ENCODE data around the gene HNRNPAB.
"Not testable (repeated sequence)": the region's sequence is repeated elsewhere in the genome, so short reads cannot be mapped to it uniquely, and the experiment has no call there.

HNRNPAB gene

DNA sequence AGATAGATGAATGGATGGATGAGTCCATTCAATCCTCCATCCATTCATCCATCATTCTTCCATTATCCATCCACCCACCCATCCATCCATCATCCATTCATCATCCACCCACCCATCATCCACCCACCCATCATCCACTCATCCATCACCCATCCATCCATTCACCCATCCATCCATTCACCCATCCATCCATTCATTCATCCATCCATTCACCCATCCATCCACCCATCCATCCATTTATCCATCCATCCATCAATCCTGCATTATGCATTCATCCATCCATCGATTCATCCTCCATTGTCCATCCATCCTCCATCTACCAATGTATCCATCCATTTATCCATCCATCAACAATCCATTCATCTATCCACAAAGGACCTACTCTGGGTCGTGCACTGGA is 41.1 kb downstream of the HNRNPAB start:
- DNase-seq (ENCODE audit: low spot score) = no peak

DNA sequence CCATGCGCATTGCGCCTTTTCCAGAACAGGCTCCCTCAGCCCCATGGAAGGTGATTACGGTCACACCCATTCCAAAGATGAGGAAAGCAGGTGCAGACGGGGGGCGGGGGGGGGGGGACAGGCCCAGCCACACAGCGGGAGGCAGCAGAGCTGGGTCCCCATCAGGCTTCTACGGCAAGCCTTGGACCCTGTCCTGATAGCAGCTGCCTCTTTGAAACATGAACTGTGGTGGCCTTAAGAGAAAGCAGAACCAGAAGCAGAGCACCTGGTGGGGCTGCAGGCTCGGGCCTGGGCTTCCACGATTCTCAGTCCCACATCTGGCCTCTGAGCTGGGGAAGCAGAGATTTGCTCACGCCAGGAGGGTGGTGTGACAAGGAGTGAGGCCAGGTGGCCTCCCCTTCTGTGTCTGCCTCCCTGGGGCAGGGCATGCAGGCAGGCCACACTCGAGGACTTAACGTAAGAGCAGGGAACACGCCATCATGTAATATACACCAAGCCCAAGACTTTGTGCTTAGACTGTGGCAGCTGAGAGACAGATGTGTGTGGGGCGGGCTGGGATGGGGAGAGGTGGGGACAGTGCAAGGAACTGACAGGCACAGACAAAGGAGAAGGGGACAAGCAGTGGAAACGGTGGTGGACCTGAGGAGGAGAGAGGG is 42.4 kb downstream of the HNRNPAB start:
- DNase-seq (ENCODE audit: low spot score) = no peak

DNA sequence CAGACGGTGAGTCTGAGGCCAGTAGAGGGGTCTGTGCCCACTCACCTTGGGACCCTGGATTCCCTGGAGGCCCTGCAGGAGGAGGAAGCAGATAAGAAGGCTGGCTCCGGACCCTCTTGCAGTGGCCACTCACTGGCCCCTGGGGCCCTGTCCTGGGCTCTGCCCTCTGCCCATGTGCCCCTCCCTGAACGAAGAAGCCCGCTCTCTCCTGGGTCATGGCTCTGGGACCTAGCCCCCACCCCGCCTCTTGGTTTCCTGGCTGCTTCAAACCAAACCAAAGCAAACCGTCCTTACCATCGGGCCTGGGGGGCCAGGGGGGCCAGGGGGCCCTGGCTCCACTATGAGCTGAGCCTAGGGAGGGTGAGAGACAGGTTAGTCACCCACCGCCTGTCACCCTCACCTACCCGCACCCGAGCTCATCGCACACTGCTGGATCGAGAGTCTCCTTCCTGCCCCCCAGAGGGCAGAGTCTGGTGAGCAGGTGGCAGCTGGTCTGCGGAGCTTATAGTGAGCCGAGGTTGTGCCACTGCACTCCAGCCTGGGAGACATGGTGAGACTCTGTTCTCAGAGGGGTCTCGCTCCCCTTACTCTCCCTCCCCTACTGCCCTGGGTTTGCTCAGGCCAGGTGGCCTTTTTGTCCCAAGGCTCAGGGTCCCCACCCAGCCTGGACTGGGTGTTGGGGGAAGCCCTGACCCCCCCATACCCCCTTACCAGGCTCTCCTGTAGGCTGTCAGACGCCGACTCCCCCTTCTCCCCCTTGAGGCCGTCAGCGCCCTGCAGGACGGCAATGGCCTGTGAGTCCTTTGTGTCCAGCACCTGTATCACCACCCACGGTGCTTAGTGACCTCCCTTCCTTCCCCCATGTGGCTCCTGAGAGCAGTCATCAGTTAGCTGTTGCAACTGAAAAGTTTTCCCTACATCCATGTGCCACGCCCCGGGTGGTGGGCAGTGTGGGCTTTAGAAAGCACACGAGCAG is 43.4 kb downstream of the HNRNPAB start:
- DNase-seq (ENCODE audit: low spot score) = no peak

DNA sequence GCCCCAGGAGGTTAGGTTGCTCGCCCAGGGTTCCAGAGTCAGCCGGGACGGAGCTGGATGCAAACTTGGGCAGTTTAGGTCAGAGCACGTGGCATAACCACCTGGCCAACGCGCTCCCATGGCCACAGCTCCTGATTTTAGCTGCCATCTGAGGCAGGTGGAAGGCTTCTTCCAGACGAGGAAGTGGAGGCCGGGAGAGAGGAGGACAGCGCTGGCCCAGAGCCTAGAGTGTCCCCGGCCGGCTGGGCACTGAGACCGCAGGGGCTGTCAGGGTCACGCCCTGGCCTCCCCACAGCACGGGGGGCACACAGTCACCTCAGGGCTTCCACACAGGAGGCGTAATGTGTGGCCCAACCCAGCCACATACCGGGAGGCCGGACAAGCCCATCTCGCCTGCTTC is 44.4 kb downstream of the HNRNPAB start:
- DNase-seq (ENCODE audit: low spot score) = no peak

DNA sequence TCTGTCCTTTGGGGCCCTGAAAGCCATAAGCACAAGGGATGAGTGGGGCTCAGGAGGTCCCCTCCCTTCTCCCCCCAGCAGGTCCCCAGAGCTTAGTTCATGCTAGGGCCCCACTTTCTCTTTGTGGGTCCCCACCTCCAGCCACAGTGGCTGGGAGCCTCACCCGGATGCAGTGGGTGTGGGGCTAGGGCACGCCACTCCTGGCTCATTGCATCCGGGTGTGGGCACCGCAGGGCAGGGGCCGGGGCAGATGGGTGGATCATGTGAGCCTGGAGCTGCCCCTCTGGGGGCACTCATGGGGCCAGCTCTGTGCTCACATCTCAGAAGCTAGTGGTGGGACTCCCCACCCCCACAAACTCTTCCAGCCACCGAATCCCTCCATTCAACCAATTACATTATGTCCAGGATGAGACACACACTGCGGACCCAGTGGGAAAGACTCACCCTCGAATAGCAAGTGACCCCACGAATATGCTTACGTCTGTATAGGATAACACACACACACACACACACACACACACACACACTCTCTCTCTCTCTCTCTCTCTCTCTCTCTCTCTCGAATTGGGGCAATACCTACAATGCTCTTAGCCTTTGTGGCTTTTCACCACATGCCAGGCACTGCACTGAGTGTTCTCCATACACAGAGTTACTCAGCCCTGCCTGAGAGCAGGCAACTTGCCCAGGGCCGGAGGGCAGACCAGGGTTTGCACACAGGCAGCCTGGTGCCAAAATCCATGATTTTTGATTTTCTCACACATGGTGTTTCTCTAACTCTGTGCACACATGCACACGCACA is 45.1 kb downstream of the HNRNPAB start:
- peak; percentile 94 for DNase-seq (ENCODE audit: low spot score)

DNA sequence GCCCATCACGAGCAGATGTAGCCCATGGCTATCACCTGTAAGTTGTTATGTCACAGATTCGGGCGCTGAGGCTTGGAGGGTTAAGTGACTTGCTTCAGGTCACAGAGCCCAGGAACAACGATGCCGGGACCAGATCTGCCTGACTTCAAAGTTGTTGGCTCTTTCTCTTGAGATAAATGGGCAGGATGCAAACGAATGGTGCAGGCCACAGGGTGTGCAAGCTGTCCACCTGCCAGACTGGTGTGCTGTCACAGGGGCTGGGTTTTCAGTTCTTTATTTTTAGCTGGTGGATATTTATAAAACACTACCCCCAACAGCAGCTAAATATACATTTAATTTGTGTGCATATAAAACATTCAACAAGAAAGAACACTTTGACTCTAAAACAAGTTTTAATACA is 45.9 kb downstream of the HNRNPAB start:
- no peak for DNase-seq (ENCODE audit: low spot score)

DNA sequence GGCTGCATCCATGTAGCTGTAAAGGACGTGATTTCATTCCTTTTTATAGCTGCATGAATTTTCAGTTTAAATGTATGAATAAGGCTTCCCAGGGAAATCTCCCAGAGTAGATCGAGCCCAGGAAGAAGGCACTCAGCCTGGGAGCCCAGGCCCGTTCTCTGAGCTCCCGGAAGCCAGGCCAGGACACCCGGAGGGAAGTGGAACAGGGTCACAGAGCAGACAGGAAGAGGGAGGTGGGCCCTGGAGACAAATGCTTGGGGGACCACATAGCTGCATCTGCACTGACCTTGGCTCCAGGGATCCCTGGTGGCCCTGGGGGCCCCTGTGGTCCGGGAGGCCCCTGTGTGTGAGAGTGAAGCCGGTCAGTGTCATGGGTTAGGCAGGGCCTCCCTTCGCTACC is 47.9 kb downstream of the HNRNPAB start:
- no peak for DNase-seq (ENCODE audit: low spot score)

DNA sequence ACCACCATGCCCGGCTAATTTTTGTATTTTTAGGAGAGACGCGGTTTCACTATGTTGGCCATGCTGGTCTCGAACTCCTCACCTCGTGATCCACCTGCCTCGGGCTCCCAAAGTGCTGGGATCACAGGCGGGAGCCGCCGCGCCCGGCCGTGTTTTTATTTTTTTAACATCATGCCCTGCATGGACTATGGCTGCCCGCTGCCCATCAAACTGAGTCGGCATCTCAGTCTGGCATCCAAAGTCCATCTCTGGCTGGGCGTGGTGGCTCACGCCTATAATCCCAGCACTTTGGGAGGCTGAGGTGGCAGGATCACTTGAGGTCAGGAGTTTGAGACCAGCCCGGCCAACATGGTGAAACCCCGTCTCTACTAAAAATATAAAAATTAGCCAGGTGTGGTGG is 49.3 kb downstream of the HNRNPAB start:
- not testable (repeated sequence) for DNase-seq (ENCODE audit: low spot score)

DNA sequence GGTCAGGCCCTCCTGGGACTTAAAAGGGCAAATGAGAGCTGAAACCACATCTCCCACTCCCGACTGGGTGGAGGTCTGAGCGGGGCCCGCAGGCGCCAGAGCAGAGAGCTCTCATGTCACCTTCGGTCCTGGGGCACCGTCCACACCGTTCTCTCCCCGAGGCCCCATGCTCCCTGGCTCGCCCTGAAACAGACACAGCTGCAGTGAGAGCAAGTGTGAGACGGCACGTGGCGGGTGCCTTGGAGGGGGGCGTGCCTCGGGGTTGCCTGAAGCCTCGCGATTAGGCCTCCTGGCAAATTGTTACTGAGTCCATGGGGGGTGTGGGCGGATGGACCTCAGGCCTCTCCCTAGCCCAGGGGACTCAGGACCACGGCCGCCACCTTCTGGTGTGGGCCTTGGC is 52.4 kb downstream of the HNRNPAB start:
- DNase-seq (ENCODE audit: low spot score) = no peak

DNA sequence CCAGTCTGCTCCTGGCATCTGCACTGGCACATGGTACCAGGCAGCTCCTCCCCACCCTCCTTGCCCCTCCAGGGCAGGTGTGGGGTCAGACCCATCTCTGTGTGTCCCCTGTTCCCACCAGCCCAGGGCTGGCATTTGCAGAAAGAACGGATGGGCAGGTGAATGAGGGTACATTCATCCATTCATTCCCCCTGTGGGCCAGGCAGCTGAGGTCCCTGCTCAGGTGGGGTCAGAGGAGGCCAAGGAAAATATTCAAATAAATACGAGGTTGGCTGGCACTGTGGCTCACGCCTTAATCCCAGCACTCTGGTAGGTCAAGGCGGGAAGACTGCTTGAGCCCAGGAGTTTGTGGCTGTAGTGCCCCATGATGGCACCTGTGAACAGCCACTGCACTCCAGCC is 53.3 kb downstream of the HNRNPAB start:
- no peak for DNase-seq (ENCODE audit: low spot score)

DNA sequence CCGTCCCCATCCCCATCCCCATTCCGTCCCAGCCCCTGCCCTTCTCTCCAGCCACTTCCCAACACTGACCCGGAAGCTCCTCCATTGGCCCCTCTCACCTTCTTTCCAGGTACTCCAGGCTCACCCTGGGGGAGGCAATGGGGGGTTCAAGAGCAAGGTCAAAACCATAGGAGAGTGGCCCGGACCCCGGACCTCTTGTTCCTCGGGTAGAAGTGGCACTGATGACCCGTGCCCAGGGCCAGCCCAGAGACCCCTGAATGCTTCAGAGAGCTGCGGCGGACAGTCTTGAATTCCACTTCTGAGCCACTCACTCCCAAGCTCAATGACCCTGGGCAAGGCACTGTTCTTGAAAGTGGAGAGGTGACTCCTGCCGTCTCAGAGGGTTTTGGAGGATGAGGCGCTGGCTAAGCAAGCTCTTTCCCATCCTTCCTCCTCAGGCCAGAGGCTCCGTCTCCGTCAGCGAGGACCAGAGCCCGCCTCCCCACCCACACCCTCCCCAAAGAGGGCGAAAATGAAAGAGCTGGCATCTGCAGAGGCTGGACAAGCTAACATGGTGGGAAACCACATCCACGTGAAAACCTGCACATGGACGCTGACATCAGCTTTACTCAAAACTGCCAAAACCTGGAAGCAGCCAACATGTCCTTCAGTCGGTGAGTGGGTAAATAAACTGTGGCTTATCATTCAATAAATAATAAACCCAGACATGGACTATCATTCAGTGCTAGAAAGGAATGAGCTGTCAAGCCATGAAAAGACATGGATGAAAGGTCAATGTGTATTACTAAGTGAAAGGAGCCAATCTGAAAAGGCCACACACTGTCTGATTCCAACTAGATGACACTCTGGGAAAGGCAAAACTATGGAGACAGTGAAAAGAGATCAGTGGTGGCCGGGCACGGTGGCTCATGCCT is 55.5 kb downstream of the HNRNPAB start:
- no peak for DNase-seq (ENCODE audit: low spot score)

All from AG08395 (cell line).